Skeletal muscle tissue (tissue), 4 donors: ENCODE measurements around the gene CADPS. TPM values are rescaled to one million over a fixed set of nuclear protein-coding genes. Genes with fewer than 3 reads are reported as not detected.

Source experiments
- H3K27ac ChIP-seq: one replicate; pipeline ENCODE4 v1.7.0; 2013; ENCODE audit warnings: mild to moderate bottlenecking, low read depth, low read length, inconsistent platforms
- H3K27me3 ChIP-seq, 3 donors: one replicate each; pipeline ENCODE4 v1.7.0; 2013; ENCODE audit warnings: low read length in 3 of 3; ENCODE audit not compliant: control insufficient read depth in 3 of 3, insufficient read depth in 3 of 3
- H3K36me3 ChIP-seq, 3 donors: one replicate each; pipeline ENCODE4 v1.7.0; 2013; ENCODE audit warnings: low read length in 3 of 3; ENCODE audit not compliant: control insufficient read depth in 3 of 3, insufficient read depth in 3 of 3
- H3K4me1 ChIP-seq, 3 donors: one replicate each; pipeline ENCODE4 v1.7.0; 2013; ENCODE audit warnings: low read length in 3 of 3, mild to moderate bottlenecking in 3 of 3; ENCODE audit not compliant: control insufficient read depth in 3 of 3, insufficient read depth in 3 of 3
- H3K4me3 ChIP-seq, 3 donors: one replicate each; pipeline ENCODE4 v1.7.0; 2013; ENCODE audit warnings: low read length in 3 of 3
- H3K9ac ChIP-seq, 3 donors: one replicate each; pipeline ENCODE4 v1.7.0; 2013; ENCODE audit warnings: low read length in 3 of 3, mild to moderate bottlenecking in 3 of 3, moderate library complexity in 2 of 3, low read depth in 1 of 3
- H3K9me3 ChIP-seq, 3 donors: one replicate each; pipeline ENCODE4 v1.7.0; 2013; ENCODE audit warnings: low read length in 3 of 3; ENCODE audit not compliant: control insufficient read depth in 3 of 3
- total RNA-seq: library from RNA; depleted of rRNA; stranded (reverse); fragments of >200 nt; gene quantifications from one replicate; pipeline ENCODE4 v1.2.3, GENCODE V29; 2014
- donor health status: Osteomylitis.

CADPS gene
- total RNA-seq, 1 donor from 2014 or later = 1.0 TPM

GRCh38 chr3:62678841-62679240 lies 196.4 kb downstream of the CADPS start:
- Histone ChIP-seq H3K9ac (no peak overlapping the region), H3K36me3 (no peaks in the 10 kb centered on the region), H3K9me3 (no peaks in the 10 kb centered on the region), H3K27ac (no peak overlapping the region), H3K27me3 (peaks cover 0 to 2% (median 0%) of the 10 kb centered on the region in 3 donors), H3K4me3 (no peak overlapping the region), H3K4me1 (no peaks in the 10 kb centered on the region)

- Histone ChIP-seq H3K4me1 (no peaks in the 10 kb centered on the region), H3K9ac (no peak overlapping the region), H3K27ac (no peak overlapping the region), H3K36me3 (no peaks in the 10 kb centered on the region), H3K9me3 (no peaks in the 10 kb centered on the region), H3K4me3 (no peak overlapping the region), H3K27me3 (peaks cover 0 to 2% (median 0%) of the 10 kb centered on the region in 3 donors)
Observed at GRCh38 chr3:62677926-62678325, 197.3 kb downstream of the CADPS start.

- H3K4me1 ChIP-seq = no peaks in the 10 kb centered on the region
- H3K36me3 ChIP-seq = no peaks in the 10 kb centered on the region
- H3K4me3 ChIP-seq = no peak overlapping the region
- H3K27me3 ChIP-seq = peaks cover 0 to 2% (median 0%) of the 10 kb centered on the region in 3 donors
- no peaks in the 10 kb centered on the region for H3K9me3 ChIP-seq
- no peak overlapping the region for H3K9ac ChIP-seq
- no peak overlapping the region for H3K27ac ChIP-seq
Observed at GRCh38 chr3:62676689-62677271, 198.4 kb downstream of the CADPS start.

- Histone ChIP-seq H3K4me1 (no peaks in the 10 kb centered on the region), H3K36me3 (no peaks in the 10 kb centered on the region), H3K9me3 (no peaks in the 10 kb centered on the region), H3K9ac (no peak overlapping the region), H3K4me3 (no peak overlapping the region), H3K27ac (no peak overlapping the region), H3K27me3 (no peaks in the 10 kb centered on the region)
Observed at GRCh38 chr3:62675492-62675891, 199.7 kb downstream of the CADPS start.

- Histone ChIP-seq H3K9ac (no peak overlapping the region), H3K9me3 (no peaks in the 10 kb centered on the region), H3K4me3 (no peak overlapping the region), H3K36me3 (no peaks in the 10 kb centered on the region), H3K27me3 (peaks cover 0 to 8% (median 0%) of the 10 kb centered on the region in 3 donors), H3K4me1 (no peaks in the 10 kb centered on the region), H3K27ac (no peak overlapping the region)
Observed at GRCh38 chr3:62672988-62673313, 202.3 kb downstream of the CADPS start.

- no peaks in the 10 kb centered on the region for H3K9me3 ChIP-seq
- no peak overlapping the region for H3K27ac ChIP-seq
- no peak overlapping the region for H3K4me3 ChIP-seq
- H3K4me1 ChIP-seq = no peaks in the 10 kb centered on the region
- H3K36me3 ChIP-seq = no peaks in the 10 kb centered on the region
- H3K27me3 ChIP-seq = peaks cover 0 to 8% (median 0%) of the 10 kb centered on the region in 3 donors
- H3K9ac ChIP-seq = no peak overlapping the region
Observed at GRCh38 chr3:62672270-62672987, 202.8 kb downstream of the CADPS start.

GRCh38 chr3:62670351-62670750 lies 204.9 kb downstream of the CADPS start:
- Histone ChIP-seq H3K4me1 (no peaks in the 10 kb centered on the region), H3K4me3 (no peak overlapping the region), H3K9ac (no peak overlapping the region), H3K9me3 (no peaks in the 10 kb centered on the region), H3K27ac (no peak overlapping the region), H3K27me3 (peaks cover 0 to 8% (median 7%) of the 10 kb centered on the region in 3 donors), H3K36me3 (no peaks in the 10 kb centered on the region)

GRCh38 chr3:62669161-62669560 lies 206.1 kb downstream of the CADPS start:
- Histone ChIP-seq H3K9ac (no peak overlapping the region), H3K9me3 (no peaks in the 10 kb centered on the region), H3K27me3 (peaks cover 0 to 8% (median 7%) of the 10 kb centered on the region in 3 donors), H3K4me1 (no peaks in the 10 kb centered on the region), H3K36me3 (no peaks in the 10 kb centered on the region), H3K27ac (no peak overlapping the region), H3K4me3 (no peak overlapping the region)

- no peak overlapping the region for H3K27ac ChIP-seq
- H3K4me1 ChIP-seq = no peaks in the 10 kb centered on the region
- no peak overlapping the region for H3K4me3 ChIP-seq
- H3K36me3 ChIP-seq = no peaks in the 10 kb centered on the region
- no peaks in the 10 kb centered on the region for H3K9me3 ChIP-seq
- H3K9ac ChIP-seq = no peak overlapping the region
- peaks cover 0 to 8% (median 7%) of the 10 kb centered on the region in 3 donors for H3K27me3 ChIP-seq
Observed at GRCh38 chr3:62667714-62668113, 207.5 kb downstream of the CADPS start.

- no peaks in the 10 kb centered on the region for H3K9me3 ChIP-seq
- peaks cover 0 to 8% (median 7%) of the 10 kb centered on the region in 3 donors for H3K27me3 ChIP-seq
- no peak overlapping the region for H3K27ac ChIP-seq
- H3K4me1 ChIP-seq = no peaks in the 10 kb centered on the region
- H3K9ac ChIP-seq = no peak overlapping the region
- H3K36me3 ChIP-seq = no peaks in the 10 kb centered on the region
- no peak overlapping the region for H3K4me3 ChIP-seq
Observed at GRCh38 chr3:62665627-62666437, 209.4 kb downstream of the CADPS start.
